ENCODE results near the gene RNF8. TPM values are rescaled to one million over a fixed set of nuclear protein-coding genes. Genes with fewer than 3 reads are reported as not detected.
"Not testable (repeated sequence)": the region's sequence is repeated elsewhere in the genome, so short reads cannot be mapped to it uniquely, and the experiment has no call there.

RNF8 gene
- polyA plus RNA-seq, 1 donor = 31.0 TPM

GRCh38 chr6:37396571-37397180, 42.9 kb downstream of the RNF8 start:
- no peak for DNase-seq

DNA sequence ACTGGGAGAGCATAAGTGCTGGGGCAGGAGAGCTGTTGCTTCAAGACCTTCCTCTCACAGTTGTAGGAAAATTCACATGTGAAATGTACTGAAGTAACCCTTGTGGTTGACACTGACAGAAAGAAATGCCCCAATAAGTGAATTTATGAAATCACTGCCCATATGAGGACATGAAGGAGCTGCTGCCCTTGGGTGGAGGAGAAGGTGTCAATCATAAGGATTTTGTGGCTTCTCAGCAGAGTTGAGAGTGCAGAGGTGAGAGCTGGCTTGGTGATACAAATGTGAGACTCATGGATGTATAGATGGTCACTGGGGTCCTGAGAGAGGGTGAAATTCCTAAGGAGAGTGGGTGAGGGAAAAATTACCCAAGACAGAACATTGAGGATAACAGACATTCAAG, 45.3 kb downstream of the RNF8 start:
- no peak for DNase-seq

GRCh38 chr6:37399795-37400490, 46.2 kb downstream of the RNF8 start:
- no peak for DNase-seq

- DNase-seq = not testable (repeated sequence)
Measured at GRCh38 chr6:37401658-37402057, 47.9 kb downstream of the RNF8 start.

- no peak for DNase-seq
Measured at GRCh38 chr6:37406726-37407341, 53.1 kb downstream of the RNF8 start.

- DNase-seq = no peak
Measured at GRCh38 chr6:37407948-37408347, 54.2 kb downstream of the RNF8 start.

DNA sequence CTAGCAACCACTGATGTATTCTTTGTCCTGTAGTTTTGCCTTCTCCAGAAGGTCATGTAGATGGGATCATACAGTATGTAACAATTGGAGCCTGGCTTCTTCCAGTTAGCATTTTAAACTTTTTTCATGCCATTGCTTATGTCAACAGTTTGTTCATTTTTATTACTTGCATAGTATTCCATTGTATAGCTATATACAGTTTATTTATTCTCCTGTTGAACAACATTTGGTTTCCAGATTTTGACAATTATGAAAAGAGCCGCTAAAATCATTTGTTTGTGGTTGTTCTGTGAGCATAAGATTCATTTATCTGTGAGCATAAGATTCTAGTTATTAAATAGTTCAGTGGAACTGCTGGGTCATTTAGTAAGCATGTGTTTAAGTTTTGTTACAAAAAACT, 55.7 kb downstream of the RNF8 start:
- no peak for DNase-seq

DNA sequence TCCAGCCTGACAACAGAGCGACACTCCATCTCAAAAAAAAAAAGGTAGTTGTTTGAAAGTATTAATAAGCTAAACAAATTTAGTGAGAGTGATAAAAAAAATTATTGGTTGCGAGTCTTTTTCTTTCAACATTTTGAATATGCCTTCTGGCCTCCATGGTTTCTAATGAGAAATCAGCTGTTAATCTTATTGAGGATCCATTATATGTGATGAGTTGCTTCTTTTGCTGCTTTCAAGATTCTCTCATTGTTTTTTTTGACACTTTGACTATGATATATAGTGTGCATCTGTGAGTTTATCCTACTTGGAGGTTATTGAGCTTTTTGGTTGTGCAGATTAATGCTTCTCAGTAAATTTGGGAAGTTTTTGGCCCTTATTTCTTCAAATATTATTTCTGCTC, 63.6 kb downstream of the RNF8 start:
- DNase-seq = no peak

GRCh38 chr6:37418722-37419121, 64.9 kb downstream of the RNF8 start:
- DNase-seq = no peak

- no peak for DNase-seq
Measured at GRCh38 chr6:37426058-37426944, 72.5 kb downstream of the RNF8 start.

DNA sequence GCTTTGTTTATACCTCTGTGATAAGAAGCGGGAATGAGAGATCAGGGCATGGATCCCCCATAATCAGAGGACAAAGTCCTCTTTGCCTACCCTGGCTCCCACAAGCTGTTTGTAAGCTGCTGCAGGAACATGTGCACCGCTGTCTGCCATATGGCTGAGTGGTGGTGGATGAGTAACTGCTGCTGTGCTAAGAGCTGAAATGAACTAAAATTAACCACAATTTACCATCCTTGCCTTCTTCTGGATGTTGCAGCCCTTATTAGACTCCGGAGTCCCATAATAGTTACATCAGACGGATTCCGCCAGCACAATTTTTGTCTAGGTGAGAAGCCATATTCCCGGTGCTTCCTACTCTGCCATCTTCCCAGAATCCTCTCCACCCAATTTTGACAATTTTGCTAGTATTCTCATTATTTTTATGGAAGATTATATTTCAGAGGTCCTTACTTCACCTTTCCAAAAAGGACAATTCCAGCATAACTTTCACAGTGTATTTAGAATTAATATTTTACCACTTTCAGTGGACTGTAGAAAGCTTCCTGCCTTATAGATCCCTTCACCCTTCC, 73.2 kb downstream of the RNF8 start:
- DNase-seq = no peak

- DNase-seq = no peak
Measured at GRCh38 chr6:37429352-37429750, 75.6 kb downstream of the RNF8 start.

DNA sequence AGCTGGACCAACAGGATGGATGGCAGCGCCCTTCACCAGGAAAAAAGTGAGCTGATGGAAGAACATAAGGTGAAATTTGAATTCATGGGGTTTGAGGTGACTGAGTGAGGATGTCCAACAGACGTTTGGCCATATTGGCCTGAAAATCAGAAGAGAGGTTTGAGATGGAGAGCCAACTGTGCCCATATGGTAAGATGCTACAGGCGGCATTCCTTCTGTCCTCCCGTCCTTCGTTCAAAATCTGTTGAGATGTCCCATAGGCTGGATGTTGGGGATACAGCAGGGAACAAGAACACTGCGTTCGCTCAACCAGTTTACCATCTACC, 78.8 kb downstream of the RNF8 start:
- no peak for DNase-seq

DNA sequence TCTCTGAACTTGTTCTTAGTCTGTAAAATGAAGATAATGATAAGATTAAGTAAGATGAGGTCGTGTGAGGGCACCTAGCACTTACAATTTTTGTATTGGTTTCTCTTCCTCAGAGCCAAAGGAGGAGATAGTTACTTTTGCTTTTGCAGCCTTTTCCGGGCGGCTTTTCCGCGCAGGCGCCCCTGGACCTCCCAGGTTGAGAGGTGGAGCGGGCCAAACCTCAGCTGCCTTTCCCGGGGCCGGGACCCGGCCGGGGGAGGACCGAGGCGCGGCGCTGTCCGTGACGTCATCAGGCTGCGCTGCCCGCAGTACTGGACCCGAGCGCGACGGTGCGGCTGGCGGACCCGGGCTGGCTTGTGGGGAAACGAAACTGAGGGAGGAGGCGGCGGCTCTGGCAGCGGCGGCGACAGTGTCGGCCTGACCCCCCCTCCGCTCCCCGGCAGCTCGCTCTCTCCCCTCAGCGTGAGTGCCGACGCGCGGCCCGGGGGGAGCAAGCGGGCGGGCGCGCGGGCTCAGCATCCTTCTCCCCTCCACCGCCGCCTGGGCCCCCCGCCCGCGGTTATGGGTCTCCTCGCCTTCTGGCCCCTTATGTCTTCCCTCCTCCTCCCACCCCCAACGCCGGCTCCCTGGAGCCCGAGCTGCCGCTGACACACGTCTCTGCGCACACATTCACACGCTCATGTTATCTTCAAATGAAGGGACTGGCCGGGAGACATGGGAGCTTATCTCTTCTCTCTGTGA, 79.3 kb downstream of the RNF8 start, which contains the start of gene CMTR1:
Gene CMTR1, plus strand, starts transcription at position 306 of the 741 bp plus-strand sequence. CDS start 2,409 bp downstream, outside the sequence.
- peak; percentile 84 for DNase-seq

DNA sequence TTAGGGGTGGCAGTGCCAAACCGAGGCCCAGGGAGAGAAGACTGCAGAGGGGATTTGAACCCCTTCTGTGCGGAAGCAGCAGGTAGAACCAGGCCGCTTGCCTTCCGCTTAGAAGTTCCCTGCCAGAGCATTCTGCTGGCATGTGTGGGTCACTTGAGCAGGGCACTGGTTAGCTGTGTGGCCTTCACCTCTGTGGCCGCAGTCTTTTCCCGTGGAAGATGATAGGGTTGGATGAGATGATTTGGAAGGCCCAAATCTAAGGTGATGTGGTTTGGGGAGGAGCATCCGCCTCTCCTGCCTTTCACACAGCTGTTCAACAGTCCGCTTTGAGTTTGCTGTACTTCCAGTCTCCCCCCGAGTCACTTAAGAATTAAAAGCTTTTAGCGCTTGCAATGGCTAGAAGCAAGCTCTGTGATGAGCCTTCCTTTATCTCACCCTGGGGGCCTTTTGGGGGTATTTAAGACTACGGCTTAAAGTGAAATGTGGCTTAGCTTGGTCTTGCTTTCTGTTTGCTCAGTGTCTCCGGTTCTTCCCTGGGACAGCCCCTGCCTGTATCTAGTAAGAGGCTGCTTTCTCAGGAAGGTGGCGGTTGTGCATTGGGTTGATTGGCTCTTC, 80.0 kb downstream of the RNF8 start:
- DNase-seq = peak; percentile 11

DNA sequence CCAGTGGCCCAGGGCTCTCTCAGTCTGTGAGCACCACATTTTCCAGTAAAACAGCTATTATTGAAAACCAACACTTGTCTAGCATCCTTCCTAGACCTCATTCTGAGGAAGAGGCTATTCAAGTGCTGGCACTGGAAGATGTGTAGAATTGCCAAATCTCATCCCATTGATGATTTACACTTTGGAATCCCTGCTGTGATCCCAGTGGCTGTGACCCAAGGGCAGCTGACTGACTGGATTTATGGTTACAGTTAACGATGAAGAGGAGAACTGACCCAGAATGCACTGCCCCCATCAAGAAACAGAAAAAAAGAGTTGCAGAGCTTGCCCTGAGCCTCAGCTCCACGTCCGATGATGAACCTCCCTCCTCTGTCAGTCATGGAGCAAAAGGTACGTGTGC, 81.6 kb downstream of the RNF8 start:
- no peak for DNase-seq

DNA sequence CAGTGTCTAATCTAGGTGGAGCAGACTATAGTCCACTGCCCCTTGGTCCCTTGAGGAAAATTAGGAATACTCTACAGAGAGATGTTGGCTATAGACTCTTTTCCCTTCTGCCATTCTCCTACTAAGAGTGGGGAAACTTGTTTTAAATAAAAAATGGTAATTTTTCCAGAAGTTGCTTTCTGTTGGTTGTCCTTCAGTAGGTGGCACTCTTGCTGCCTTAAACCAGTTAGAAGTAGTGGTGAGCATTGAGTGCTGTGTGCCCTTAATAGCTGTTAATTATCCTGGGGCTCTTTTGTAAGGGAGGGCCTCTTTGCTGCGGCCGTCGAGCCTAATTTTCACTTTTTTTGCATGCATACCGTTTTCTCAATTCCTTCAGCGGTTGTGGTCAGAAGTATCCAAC, 82.0 kb downstream of the RNF8 start:
- DNase-seq = no peak

GRCh38 chr6:37438930-37439329, 85.1 kb downstream of the RNF8 start:
- DNase-seq = no peak

DNA sequence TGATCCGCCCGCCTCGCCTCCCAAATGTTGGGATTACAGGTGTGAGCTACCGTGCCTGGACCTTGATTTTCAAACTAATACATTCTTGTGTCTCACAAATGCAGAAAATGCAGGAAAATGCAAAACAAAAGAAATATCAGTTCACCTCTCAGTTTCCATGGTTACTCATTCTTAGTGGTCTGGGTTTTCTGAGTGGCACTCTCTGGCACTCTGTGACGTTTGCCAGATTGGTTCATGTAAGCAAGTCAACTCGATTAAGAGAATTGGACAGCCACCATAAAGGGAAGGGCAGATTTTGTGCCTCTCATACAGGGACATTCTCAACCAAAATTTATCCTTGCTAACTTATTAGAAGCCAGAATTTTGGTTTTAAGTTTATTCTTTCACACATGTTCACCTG, 87.9 kb downstream of the RNF8 start:
- no peak for DNase-seq

DNA sequence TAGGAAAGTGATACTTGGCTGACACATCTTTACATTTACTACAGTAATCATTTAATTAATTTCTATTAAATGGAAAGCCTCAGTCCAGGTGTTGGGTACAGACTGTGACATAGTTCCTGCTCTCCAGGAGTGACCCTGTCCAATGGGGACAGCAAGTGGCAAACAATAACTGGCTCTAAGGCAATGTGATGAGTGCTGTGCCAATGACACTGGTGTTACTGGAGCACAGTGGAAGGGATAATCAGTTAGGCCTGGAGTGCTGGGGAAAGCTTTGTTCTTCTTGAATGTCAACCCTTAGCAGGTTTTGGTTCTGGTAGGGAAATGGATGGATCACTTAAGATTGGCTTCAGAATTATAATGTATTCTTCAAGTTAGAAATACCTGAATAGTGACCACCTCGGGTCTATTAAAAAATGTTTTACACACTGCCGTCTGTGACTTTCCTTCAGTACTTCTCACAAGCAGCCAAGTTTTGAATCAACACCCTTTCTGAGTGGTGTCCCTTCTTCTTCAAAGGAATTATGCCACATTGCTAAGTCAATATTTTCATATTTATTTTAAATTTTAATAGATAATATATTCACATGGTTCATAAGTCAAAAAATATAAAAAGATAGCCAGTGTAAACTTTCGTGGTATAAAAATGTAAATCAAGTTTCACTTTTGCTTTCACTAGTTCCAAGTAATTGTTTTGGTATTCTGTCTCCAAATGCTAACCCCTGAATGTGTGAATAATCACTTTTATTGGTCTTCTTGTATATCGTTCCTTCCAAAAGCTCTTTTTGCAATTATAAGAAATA, 88.8 kb downstream of the RNF8 start:
- DNase-seq = no peak

All from left kidney (tissue), 2 donors.